H9 (cell line): ENCODE results near the gene VWA5A. TPM values are rescaled to one million over a fixed set of nuclear protein-coding genes. Genes with fewer than 3 reads are reported as not detected.
A peak's percentile ranks its signal among the peaks of the same experiment; 100 is the strongest.

Source experiments
- DNase-seq: peaks from one replicate; pipeline ENCODE4 v3.0.0-alpha.2; 2017
- H2AFZ ChIP-seq: one replicate; pipeline ENCODE4 v1.6.1; 2013; ENCODE audit warnings: mild to moderate bottlenecking, low read length, control low read depth, moderate library complexity
- H2AK5ac ChIP-seq: 2 replicates; pipeline ENCODE4 v1.6.1; 2013; ENCODE audit warnings: low read length, control low read depth, mixed read lengths; ENCODE audit not compliant: insufficient read length
- H2BK120ac ChIP-seq: one replicate; pipeline ENCODE4 v1.6.1; 2013; ENCODE audit warnings: low read depth, mild to moderate bottlenecking, low read length, control low read depth, inconsistent platforms; ENCODE audit not compliant: poor library complexity, severe bottlenecking
- H2BK12ac ChIP-seq: 2 replicates; pipeline ENCODE4 v1.6.1; 2013; ENCODE audit warnings: low read length, control low read depth, mixed read lengths, low read depth; ENCODE audit not compliant: insufficient read length
- H2BK15ac ChIP-seq: 2 replicates; pipeline ENCODE4 v1.6.1; 2013; ENCODE audit warnings: low read depth, low read length, control low read depth
- H2BK20ac ChIP-seq: one replicate; pipeline ENCODE4 v1.6.1; 2013; ENCODE audit warnings: low read depth, mild to moderate bottlenecking, low read length, control low read depth, inconsistent platforms; ENCODE audit not compliant: poor library complexity, severe bottlenecking
- H2BK5ac ChIP-seq: 2 replicates; pipeline ENCODE4 v1.6.1; 2013; ENCODE audit warnings: low read length, control low read depth, mixed read lengths; ENCODE audit not compliant: insufficient read length
- H3K14ac ChIP-seq: 2 replicates; pipeline ENCODE4 v1.6.1; 2013; ENCODE audit warnings: low read length, control low read depth; ENCODE audit not compliant: insufficient read depth
- H3K18ac ChIP-seq: 2 replicates; pipeline ENCODE4 v1.6.1; 2013; ENCODE audit warnings: low read depth, mild to moderate bottlenecking, mixed read lengths, low read length, control low read depth; ENCODE audit not compliant: insufficient read length
- H3K23ac ChIP-seq: 2 replicates; pipeline ENCODE4 v1.6.1; 2013; ENCODE audit warnings: low read length, control low read depth, mixed read lengths, low read depth; ENCODE audit not compliant: insufficient read length
- H3K23me2 ChIP-seq: 2 replicates; pipeline ENCODE4 v1.6.1; 2013; ENCODE audit warnings: low read depth, mild to moderate bottlenecking, mixed read lengths, low read length, control low read depth; ENCODE audit not compliant: insufficient read length, poor library complexity, severe bottlenecking
- H3K27ac ChIP-seq: 2 replicates; pipeline ENCODE4 v1.5.1; 2013; ENCODE audit warnings: low read length, control low read depth, mixed read lengths, low read depth; ENCODE audit not compliant: insufficient read length
- H3K27me3 ChIP-seq: 2 replicates; pipeline ENCODE4 v1.6.1; 2013; ENCODE audit warnings: low read length, control low read depth, inconsistent platforms; ENCODE audit not compliant: insufficient read depth
- H3K4ac ChIP-seq: 2 replicates; pipeline ENCODE4 v1.6.1; 2013; ENCODE audit warnings: low read depth, mild to moderate bottlenecking, control low read depth, inconsistent platforms, low read length, moderate library complexity
- H3K4me1 ChIP-seq: 2 replicates; pipeline ENCODE4 v1.6.1; 2013; ENCODE audit warnings: low read length, control low read depth, inconsistent platforms; ENCODE audit not compliant: insufficient read depth
- H3K4me2 ChIP-seq: 2 replicates; pipeline ENCODE4 v1.6.1; 2013; ENCODE audit warnings: low read length, control low read depth, mixed read lengths; ENCODE audit not compliant: insufficient read length, insufficient read depth
- H3K56ac ChIP-seq: 2 replicates; pipeline ENCODE4 v1.6.1; 2013; ENCODE audit warnings: low read depth, mild to moderate bottlenecking, mixed read lengths, low read length, control low read depth; ENCODE audit not compliant: insufficient read length
- H3K79me1 ChIP-seq: 2 replicates; pipeline ENCODE4 v1.6.1; 2013; ENCODE audit warnings: low read depth, mild to moderate bottlenecking, moderate library complexity, low read length, control low read depth, inconsistent platforms; ENCODE audit not compliant: insufficient read depth, poor library complexity, severe bottlenecking
- H3K79me2 ChIP-seq: 2 replicates; pipeline ENCODE4 v1.6.1; 2013; ENCODE audit warnings: low read length, control low read depth, inconsistent platforms; ENCODE audit not compliant: insufficient read depth
- H3K9ac ChIP-seq: 2 replicates; pipeline ENCODE4 v1.6.1; 2013; ENCODE audit warnings: low read length, control low read depth, mixed read lengths; ENCODE audit not compliant: insufficient read length; ENCODE audit errors: extremely low read depth
- H3K9me3 ChIP-seq: one replicate; pipeline ENCODE4 v1.6.1; 2013; ENCODE audit warnings: low read depth, low read length, inconsistent platforms; ENCODE audit not compliant: control insufficient read depth
- H3T11ph ChIP-seq: one replicate; pipeline ENCODE4 v1.6.1; 2013; ENCODE audit warnings: mild to moderate bottlenecking, low read length, control low read depth, inconsistent platforms
- H4K20me1 ChIP-seq: one replicate; pipeline ENCODE4 v1.6.1; 2013; ENCODE audit not compliant: control insufficient read depth, insufficient read length, insufficient read depth
- H4K5ac ChIP-seq: 2 replicates; pipeline ENCODE4 v1.6.1; 2013; ENCODE audit warnings: low read depth, mild to moderate bottlenecking, mixed read lengths, low read length, control low read depth; ENCODE audit not compliant: insufficient read length
- H4K8ac ChIP-seq: replicated peaks from 2 replicates; pipeline ENCODE4 v1.6.1; 2013; ENCODE audit warnings: low read length, control low read depth, mixed read lengths, low read depth; ENCODE audit not compliant: insufficient read length
- H4K91ac ChIP-seq: 2 replicates; pipeline ENCODE4 v1.6.1; 2013; ENCODE audit warnings: low read depth, mild to moderate bottlenecking, moderate library complexity, mixed read lengths, low read length, control low read depth; ENCODE audit not compliant: insufficient read length
- H3K27ac Mint-ChIP-seq, 3 experiments: 2 replicates in 2 of 3; 3 replicates in 1 of 3; pipeline ENCODE4 v1.8.0; 2020 to 2021; ENCODE audit warnings: mixed read lengths in 3 of 3, mild to moderate bottlenecking in 1 of 3, moderate library complexity in 1 of 3
- H3K27me3 Mint-ChIP-seq: 2 replicates; pipeline ENCODE4 v1.8.0; 2021; ENCODE audit warnings: low read depth, mild to moderate bottlenecking, moderate library complexity, mixed read lengths
- H3K36me3 Mint-ChIP-seq, 3 experiments: 2 replicates in 2 of 3; 3 replicates in 1 of 3; pipeline ENCODE4 v1.8.0; 2020 to 2021; ENCODE audit warnings: low read depth in 3 of 3, mixed read lengths in 3 of 3; ENCODE audit not compliant: insufficient read depth in 1 of 3
- H3K4me1 Mint-ChIP-seq, 2 experiments: 2 replicates each; pipeline ENCODE4 v1.8.0; 2020; ENCODE audit warnings: mixed read lengths in 2 of 2
- H3K4me3 Mint-ChIP-seq, 2 experiments: 2 replicates in 1 of 2; 3 replicates in 1 of 2; pipeline ENCODE4 v1.8.0; 2020 to 2021; ENCODE audit warnings: mild to moderate bottlenecking in 2 of 2, mixed read lengths in 2 of 2, moderate library complexity in 1 of 2
- H3K9me3 Mint-ChIP-seq, 2 experiments: 2 replicates in 1 of 2; 3 replicates in 1 of 2; pipeline ENCODE4 v1.8.0; 2020; ENCODE audit warnings: mild to moderate bottlenecking in 2 of 2, mixed read lengths in 2 of 2, moderate library complexity in 1 of 2
- WGBS: extraction: QIAGEN DNeasy Blood & Tissue Kit; methylation state at CpG from one replicate; pipeline ENCODE4 v1.1.7; 2013; ENCODE audit warnings: missing lambda C conversion rate, low lambda C conversion rate, mixed read lengths; ENCODE audit not compliant: insufficient read length; ENCODE audit errors: extremely low coverage; 5-methylcytosine and 5-hydroxymethylcytosine counted together
- total RNA-seq: library from RNA; stranded (reverse); gene quantifications from 2 replicates; pipeline ENCODE4 v1.2.1, GENCODE V29; 2021
- TF ChIP-seq, protein P1 (sequence below): fragments of 200-600 bp; sonication (generic); conservative IDR thresholded peaks from 3 replicates; pipeline ENCODE4 v1.8.0; 2021; ENCODE audit warnings: antibody characterized with exemption, mild to moderate bottlenecking

Gene VWA5A
- total RNA-seq, 1 experiment from 2014 or later = 15.6 TPM

GRCh38 chr11:124082371-124082770, 32.9 kb upstream of the VWA5A start:
- no peak overlapping the region for H3K14ac ChIP-seq
- H2AFZ ChIP-seq = no peak overlapping the region
- H3K36me3 Mint-ChIP-seq = no peaks in the 10 kb centered on the region
- no peak overlapping the region for H3T11ph ChIP-seq
- no peak overlapping the region for H3K4me2 ChIP-seq
- no peak for DNase-seq
- H2BK12ac ChIP-seq = no peak overlapping the region
- H3K27ac ChIP-seq = no peak overlapping the region
- no peak overlapping the region for H4K91ac ChIP-seq
- H2BK5ac ChIP-seq = no peak overlapping the region
- 0 out of 7 replicates have a peak overlapping the region, but pooled peaks of 1 of the 3 experiments have one; percentile 27 for H3K27ac Mint-ChIP-seq
- peaks cover 0 to 14% of the 10 kb centered on the region in 2 experiments; a peak in 2 of 4 replicates for H3K4me1 Mint-ChIP-seq
- H3K9ac ChIP-seq = no peak overlapping the region
- TF ChIP-seq, protein P1, sequence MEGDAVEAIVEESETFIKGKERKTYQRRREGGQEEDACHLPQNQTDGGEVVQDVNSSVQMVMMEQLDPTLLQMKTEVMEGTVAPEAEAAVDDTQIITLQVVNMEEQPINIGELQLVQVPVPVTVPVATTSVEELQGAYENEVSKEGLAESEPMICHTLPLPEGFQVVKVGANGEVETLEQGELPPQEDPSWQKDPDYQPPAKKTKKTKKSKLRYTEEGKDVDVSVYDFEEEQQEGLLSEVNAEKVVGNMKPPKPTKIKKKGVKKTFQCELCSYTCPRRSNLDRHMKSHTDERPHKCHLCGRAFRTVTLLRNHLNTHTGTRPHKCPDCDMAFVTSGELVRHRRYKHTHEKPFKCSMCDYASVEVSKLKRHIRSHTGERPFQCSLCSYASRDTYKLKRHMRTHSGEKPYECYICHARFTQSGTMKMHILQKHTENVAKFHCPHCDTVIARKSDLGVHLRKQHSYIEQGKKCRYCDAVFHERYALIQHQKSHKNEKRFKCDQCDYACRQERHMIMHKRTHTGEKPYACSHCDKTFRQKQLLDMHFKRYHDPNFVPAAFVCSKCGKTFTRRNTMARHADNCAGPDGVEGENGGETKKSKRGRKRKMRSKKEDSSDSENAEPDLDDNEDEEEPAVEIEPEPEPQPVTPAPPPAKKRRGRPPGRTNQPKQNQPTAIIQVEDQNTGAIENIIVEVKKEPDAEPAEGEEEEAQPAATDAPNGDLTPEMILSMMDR = no peak
- H3K23ac ChIP-seq = no peak overlapping the region
- H2BK120ac ChIP-seq = no peak overlapping the region
- H3K79me2 ChIP-seq = no peaks in the 10 kb centered on the region
- H2BK20ac ChIP-seq = no peak overlapping the region
- H3K9me3 ChIP-seq = no peaks in the 10 kb centered on the region
- no peaks in the 10 kb centered on the region for H3K23me2 ChIP-seq
- H3K4ac ChIP-seq = no peak overlapping the region
- H3K56ac ChIP-seq = no peak overlapping the region
- no CpG with 5 or more reads among the region's 4 CpGs for WGBS
- H2AK5ac ChIP-seq = no peak overlapping the region
- no peak overlapping the region for H3K4me3 Mint-ChIP-seq
- H4K5ac ChIP-seq = no peak overlapping the region
- no peaks in the 10 kb centered on the region for H3K79me1 ChIP-seq
- H2BK15ac ChIP-seq = no peak overlapping the region
- no peak overlapping the region for H3K18ac ChIP-seq
- no peaks in the 10 kb centered on the region; a peak in 1 of 5 replicates for H3K9me3 Mint-ChIP-seq
- no peaks in the 10 kb centered on the region for H3K27me3 Mint-ChIP-seq
- H3K27me3 ChIP-seq = no peaks in the 10 kb centered on the region
- no peaks in the 10 kb centered on the region; the same call in 1 of the 2 replicates for H3K4me1 ChIP-seq
- no peak overlapping the region for H4K8ac ChIP-seq
- H4K20me1 ChIP-seq = no peaks in the 10 kb centered on the region
